OCI-LY1 (cell line): ENCODE measurements around the gene SLC12A5.

ENCODE experiments used
- EZH2 ChIP-seq: fragments of 200-600 bp; sonication (generic), shearing (Covaris generic); IDR thresholded peaks from 2 replicates; pipeline ENCODE4 v1.8.0; 2017; ENCODE audit warnings: borderline replicate concordance, mixed run types, mild to moderate bottlenecking, antibody characterized with exemption, low read length, moderate library complexity, mixed read lengths
- TF ChIP-seq, protein P1 (sequence below): fragments of 200-600 bp; sonication (generic), shearing (Covaris generic); IDR thresholded peaks from 2 replicates; pipeline ENCODE4 v1.5.1; 2017; ENCODE audit warnings: mild to moderate bottlenecking, antibody characterized with exemption, low read length, moderate library complexity, mixed read lengths

- TF ChIP-seq, protein P1, sequence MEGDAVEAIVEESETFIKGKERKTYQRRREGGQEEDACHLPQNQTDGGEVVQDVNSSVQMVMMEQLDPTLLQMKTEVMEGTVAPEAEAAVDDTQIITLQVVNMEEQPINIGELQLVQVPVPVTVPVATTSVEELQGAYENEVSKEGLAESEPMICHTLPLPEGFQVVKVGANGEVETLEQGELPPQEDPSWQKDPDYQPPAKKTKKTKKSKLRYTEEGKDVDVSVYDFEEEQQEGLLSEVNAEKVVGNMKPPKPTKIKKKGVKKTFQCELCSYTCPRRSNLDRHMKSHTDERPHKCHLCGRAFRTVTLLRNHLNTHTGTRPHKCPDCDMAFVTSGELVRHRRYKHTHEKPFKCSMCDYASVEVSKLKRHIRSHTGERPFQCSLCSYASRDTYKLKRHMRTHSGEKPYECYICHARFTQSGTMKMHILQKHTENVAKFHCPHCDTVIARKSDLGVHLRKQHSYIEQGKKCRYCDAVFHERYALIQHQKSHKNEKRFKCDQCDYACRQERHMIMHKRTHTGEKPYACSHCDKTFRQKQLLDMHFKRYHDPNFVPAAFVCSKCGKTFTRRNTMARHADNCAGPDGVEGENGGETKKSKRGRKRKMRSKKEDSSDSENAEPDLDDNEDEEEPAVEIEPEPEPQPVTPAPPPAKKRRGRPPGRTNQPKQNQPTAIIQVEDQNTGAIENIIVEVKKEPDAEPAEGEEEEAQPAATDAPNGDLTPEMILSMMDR: no peak
- TF ChIP-seq EZH2: no peak
Observed at GRCh38 chr20:45994761-45995493, 34.1 kb upstream of the SLC12A5 start.
